Effector memory CD8-positive, alpha-beta T cell (primary cell): ENCODE measurements around the gene RASA3.
"Not testable (repeated sequence)": the region's sequence is repeated elsewhere in the genome, so short reads cannot be mapped to it uniquely, and the experiment has no call there.

Experiments
- ATAC-seq: fragments of 150-1000 bp; cut with Tn5 transposase; replicated peaks from 2 replicates; pipeline ENCODE4 v1.10.0; 2021; ENCODE audit warnings: mild to moderate bottlenecking, moderate library complexity
- DNase-seq, 3 experiments: peaks; one replicate each; pipeline ENCODE4 v3.0.0; 2021
- H3K27ac Mint-ChIP-seq, 2 donors: one replicate each; pipeline ENCODE4 v1.8.0; 2022; ENCODE audit warnings: mild to moderate bottlenecking in 2 of 2, mixed read lengths in 2 of 2, moderate library complexity in 2 of 2
- H3K27me3 Mint-ChIP-seq, 2 donors: one replicate each; pipeline ENCODE4 v1.8.0; 2022; ENCODE audit warnings: mixed read lengths in 2 of 2
- H3K36me3 Mint-ChIP-seq: one replicate; pipeline ENCODE4 v1.8.0; 2022; ENCODE audit warnings: mild to moderate bottlenecking, moderate library complexity, mixed read lengths; ENCODE audit not compliant: insufficient read depth
- H3K4me1 Mint-ChIP-seq, 2 donors: one replicate each; pipeline ENCODE4 v1.8.0; 2022; ENCODE audit warnings: low read depth in 2 of 2, mixed read lengths in 2 of 2
- H3K4me3 Mint-ChIP-seq, 2 donors: one replicate each; pipeline ENCODE4 v1.8.0; 2022; ENCODE audit warnings: mild to moderate bottlenecking in 2 of 2, mixed read lengths in 2 of 2, moderate library complexity in 2 of 2
- H3K9me3 Mint-ChIP-seq, 2 donors: one replicate each; pipeline ENCODE4 v1.8.0; 2022; ENCODE audit warnings: mixed read lengths in 2 of 2

RASA3 gene

DNA sequence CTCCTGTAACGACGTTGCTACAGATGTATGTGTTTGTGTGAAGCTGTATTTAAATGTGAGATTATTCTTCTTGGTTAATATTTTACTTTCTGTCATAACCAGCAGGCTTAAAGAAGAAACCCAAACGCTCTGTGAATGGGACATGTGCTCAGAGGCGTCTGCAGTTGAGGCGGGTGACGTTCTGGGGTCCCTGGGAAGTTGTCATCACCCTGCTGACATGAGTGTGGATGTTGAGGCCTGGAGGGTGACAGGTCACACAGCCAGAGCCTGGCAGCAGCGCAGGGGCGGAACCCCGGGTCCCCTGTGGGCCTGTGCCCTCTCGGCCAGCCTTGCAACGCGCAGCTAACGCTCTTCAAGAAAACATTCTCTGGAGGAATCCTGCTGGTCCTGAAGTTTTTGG is 16.6 kb downstream of the RASA3 start:
- no peak for ATAC-seq
- Mint-ChIP-seq H3K27ac (peak overlapping the region in 1 of 2 donors; percentile 91), H3K9me3 (no peaks in the 10 kb centered on the region), H3K4me1 (peaks cover 38 to 54% of the 10 kb centered on the region in 2 donors), H3K4me3 (peak overlapping the region; percentile 40 to 51), H3K36me3 (peaks cover 53% of the 10 kb centered on the region), H3K27me3 (no peaks in the 10 kb centered on the region)
- DNase-seq = no peak

DNA sequence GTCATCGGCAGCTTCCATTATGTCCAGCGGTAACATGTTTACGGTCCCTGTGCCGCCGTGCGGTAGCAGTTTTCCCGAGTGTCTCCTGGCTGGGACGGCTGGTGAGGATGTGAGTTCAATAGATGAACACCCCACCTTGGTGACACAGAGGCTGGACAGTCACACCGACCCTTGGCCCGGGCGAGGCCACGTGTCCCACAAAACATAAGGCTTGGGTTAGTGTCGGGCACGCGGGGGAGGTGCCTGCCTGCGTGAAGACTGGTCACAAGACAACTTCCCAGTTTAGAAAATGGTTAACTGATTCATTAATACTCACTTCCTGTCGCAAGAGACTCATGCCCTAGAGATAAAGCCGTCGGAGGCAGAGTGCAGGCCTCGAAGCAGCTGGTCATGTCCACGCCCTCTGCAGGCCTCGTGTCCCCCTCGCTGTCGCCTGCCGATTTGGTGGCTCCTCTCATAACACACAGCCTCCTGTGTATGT is 17.2 kb downstream of the RASA3 start:
- Mint-ChIP-seq H3K9me3 (no peaks in the 10 kb centered on the region), H3K4me3 (peak overlapping the region; percentile 40 to 51), H3K27ac (peak overlapping the region; percentile 25 to 91), H3K27me3 (no peaks in the 10 kb centered on the region), H3K36me3 (peaks cover 54% of the 10 kb centered on the region), H3K4me1 (peaks cover 39 to 55% of the 10 kb centered on the region in 2 donors)
- DNase-seq = no peak
- no peak for ATAC-seq

DNA sequence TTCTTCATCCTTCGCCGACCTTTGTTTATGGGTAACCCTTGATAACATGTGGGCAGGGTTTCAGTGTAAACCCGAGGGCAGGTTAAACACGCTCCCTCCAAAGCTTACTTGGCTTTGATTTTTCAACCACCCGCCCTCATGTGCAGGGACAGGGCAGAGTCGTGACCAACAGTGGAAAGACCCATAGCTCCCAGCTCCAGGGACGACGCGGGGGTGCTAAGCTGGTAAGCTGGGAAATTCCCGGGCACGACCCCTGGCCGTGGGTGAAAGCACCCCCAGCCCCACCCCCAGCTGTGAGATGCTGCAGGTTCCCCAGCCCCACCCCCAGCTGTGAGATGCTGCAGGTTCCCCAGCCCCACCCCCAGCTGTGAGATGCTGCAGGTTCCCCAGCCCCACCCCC is 17.8 kb downstream of the RASA3 start:
- not testable (repeated sequence) for ATAC-seq, DNase-seq, H3K9me3 Mint-ChIP-seq, H3K27me3 Mint-ChIP-seq
- Mint-ChIP-seq H3K27ac (peak overlapping the region; percentile 28 to 91), H3K4me1 (peaks cover 45 to 58% of the 10 kb centered on the region in 2 donors), H3K36me3 (peaks cover 58% of the 10 kb centered on the region), H3K4me3 (peak overlapping the region in 1 of 2 donors; percentile 15)

DNA sequence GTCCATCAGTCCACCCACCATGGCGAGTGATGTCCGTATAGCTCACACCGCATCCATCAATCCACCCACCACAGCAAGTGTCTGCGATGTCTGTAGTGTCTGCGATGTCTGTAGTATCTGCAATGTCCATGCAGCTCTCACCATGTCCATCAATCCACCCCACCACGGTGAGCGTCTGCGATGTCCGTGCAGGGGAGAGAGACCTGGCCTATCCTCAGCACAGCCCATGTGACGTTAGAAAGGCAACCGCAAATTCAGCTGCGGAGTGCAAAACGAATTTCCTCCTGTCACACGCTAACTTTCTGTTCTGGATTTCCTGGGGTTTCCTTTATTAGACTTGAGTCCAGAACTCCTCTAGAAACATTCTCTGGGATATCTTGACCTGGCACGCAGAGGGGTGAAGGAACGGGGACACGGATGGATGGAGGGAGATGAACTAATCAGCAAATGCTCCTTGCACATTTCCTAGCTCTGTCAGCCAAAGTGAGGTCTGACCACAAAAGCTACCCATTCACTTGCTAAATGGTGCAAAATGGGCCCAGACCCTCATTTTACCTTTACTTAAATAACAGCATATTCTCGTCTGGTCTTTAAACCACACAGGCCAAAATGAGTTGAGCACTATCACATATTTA is 18.3 kb downstream of the RASA3 start:
- Mint-ChIP-seq H3K4me1 (peaks cover 48 to 61% of the 10 kb centered on the region in 2 donors), H3K4me3 (peak overlapping the region; percentile 7 to 15), H3K9me3 (no peaks in the 10 kb centered on the region), H3K27ac (peak overlapping the region; percentile 28 to 91), H3K36me3 (peaks cover 60% of the 10 kb centered on the region), H3K27me3 (no peaks in the 10 kb centered on the region)
- no peak for ATAC-seq
- DNase-seq = no peak

DNA sequence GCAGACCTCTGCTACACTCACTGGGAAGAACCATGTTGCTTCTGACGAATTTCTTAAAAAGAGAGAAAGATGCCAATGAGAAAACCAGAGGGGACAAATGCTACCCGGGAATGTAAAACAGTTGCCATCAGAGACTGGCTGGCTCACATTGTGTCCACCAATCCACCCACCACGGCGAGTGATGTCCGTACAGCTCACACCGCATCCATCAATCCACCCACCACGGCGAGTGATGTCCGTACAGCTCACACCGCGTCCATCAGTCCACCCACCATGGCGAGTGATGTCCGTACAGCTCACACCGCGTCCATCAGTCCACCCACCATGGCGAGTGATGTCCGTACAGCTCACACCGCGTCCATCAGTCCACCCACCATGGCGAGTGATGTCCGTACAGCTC is 19.0 kb downstream of the RASA3 start:
- H3K4me3 Mint-ChIP-seq = peak overlapping the region in 1 of 2 donors; percentile 20
- peak overlapping the region; percentile 72 to 85 for H3K27ac Mint-ChIP-seq
- H3K36me3 Mint-ChIP-seq = peaks cover 67% of the 10 kb centered on the region

DNA sequence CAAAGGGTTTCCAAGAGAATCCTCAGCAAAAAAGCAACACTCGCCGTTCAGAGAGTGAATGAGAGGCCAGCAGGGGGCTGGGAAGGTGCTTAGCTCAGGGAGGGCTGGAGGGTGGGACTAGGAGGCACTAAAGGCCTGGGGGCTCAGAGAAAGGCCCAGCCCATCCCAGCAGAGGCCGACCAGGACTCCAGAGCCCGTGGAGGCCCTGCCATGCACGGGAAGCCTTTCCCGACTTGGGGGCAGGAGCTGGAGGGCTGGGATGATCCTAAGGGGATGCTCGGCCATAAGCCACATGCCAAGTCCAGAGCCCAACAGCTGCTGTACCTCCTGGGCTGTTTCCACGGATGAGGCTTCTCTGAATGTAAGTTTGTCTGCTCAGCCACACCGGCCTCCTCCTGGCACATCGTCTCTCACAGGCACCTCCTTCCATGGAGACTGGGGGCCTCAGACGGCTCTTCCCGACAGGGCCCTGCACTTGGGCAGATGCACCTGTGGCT is 19.5 kb downstream of the RASA3 start:
- ATAC-seq (no peak), DNase-seq (no peak)
- Mint-ChIP-seq H3K36me3 (peaks cover 69% of the 10 kb centered on the region), H3K9me3 (no peaks in the 10 kb centered on the region), H3K27me3 (no peaks in the 10 kb centered on the region), H3K4me1 (peaks cover 46 to 62% of the 10 kb centered on the region in 2 donors), H3K27ac (peak overlapping the region; percentile 72 to 85), H3K4me3 (peak overlapping the region in 1 of 2 donors; percentile 20)

More for the DNA sequence above, 19.0 kb downstream of the RASA3 start:
- peaks cover 46 to 61% of the 10 kb centered on the region in 2 donors for H3K4me1 Mint-ChIP-seq
- not testable (repeated sequence) for ATAC-seq, H3K27me3 Mint-ChIP-seq, H3K9me3 Mint-ChIP-seq, DNase-seq

GRCh38 chr13:114112231-114112825 is 20.1 kb downstream of the RASA3 start:
- peaks cover 71% of the 10 kb centered on the region for H3K36me3 Mint-ChIP-seq

GRCh38 chr13:114111577-114111976 is 20.8 kb downstream of the RASA3 start:
- H3K4me1 Mint-ChIP-seq = peaks cover 55 to 63% of the 10 kb centered on the region in 2 donors

More at GRCh38 chr13:114112231-114112825, 20.1 kb downstream of the RASA3 start:
- H3K4me1 Mint-ChIP-seq = peaks cover 49 to 62% of the 10 kb centered on the region in 2 donors
- no peak for ATAC-seq
- H3K9me3 Mint-ChIP-seq = no peaks in the 10 kb centered on the region
- H3K4me3 Mint-ChIP-seq = peak overlapping the region; percentile 14 to 15
- no peaks in the 10 kb centered on the region for H3K27me3 Mint-ChIP-seq
- no peak for DNase-seq
- peak overlapping the region; percentile 35 to 85 for H3K27ac Mint-ChIP-seq

DNA sequence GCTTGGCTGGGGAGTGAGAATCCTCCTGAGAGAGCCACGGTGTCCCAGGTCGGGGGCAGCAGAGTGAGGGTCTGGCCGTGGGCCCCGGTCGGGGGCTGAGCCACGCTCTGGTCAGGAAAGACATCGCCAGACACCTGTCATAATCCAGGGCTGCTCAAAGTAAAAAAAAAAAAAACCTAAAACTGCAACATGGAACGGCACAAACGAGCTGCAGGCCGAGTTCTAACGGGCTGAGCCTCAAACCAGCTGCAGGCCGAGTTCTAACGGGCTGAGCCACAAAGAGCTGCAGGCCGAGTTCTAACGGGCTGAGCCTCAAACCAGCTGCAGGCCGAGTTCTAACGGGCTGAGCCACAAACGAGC is 21.6 kb downstream of the RASA3 start:
- Mint-ChIP-seq H3K36me3 (peaks cover 75% of the 10 kb centered on the region), H3K4me3 (peak overlapping the region; percentile 85 to 88), H3K4me1 (peaks cover 59 to 65% of the 10 kb centered on the region in 2 donors), H3K27ac (peak overlapping the region; percentile 96)
- not testable (repeated sequence) for H3K27me3 Mint-ChIP-seq, H3K9me3 Mint-ChIP-seq, DNase-seq
- peak; percentile 43 for ATAC-seq

More at GRCh38 chr13:114111577-114111976, 20.8 kb downstream of the RASA3 start:
- Mint-ChIP-seq H3K9me3 (no peaks in the 10 kb centered on the region), H3K27ac (peak overlapping the region; percentile 35 to 85), H3K4me3 (peak overlapping the region in 1 of 2 donors; percentile 15), H3K36me3 (peaks cover 72% of the 10 kb centered on the region), H3K27me3 (no peaks in the 10 kb centered on the region)
- no peak for ATAC-seq
- no peak for DNase-seq

DNA sequence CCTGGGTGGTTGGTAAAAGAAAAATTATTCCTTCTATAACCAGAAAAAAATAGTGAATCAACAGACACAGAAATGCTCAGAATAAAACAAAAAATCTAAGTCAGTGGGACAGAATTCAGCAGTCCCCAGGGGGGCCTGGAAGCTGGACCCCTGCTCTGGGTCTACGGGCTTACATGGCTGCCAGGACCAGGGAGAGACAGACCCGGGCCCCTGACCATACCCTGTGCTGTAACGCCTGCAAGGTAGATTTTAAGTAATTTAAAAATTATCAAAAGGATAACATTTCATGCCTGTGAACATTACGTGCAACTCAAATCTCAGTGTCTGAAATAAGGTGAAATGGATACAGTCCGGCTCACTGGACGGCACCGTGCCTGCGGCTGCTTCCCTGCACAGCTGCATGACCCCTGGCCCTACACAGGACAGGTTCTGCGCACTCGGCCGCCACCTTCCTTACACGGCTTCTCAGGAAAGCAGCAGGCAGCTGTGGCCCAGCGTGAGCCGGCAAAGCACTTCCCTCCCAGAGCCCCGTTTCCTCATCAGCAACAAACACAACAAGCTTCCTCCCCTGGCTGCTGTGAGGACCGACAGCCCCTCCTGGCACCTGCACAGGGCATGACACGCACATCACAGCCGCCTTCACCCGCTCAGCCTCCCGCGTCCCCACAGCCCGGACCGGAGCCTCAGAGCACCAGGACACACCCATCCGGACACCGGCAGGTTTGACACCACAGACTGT is 22.2 kb downstream of the RASA3 start:
- no peaks in the 10 kb centered on the region for H3K9me3 Mint-ChIP-seq
- H3K27me3 Mint-ChIP-seq = no peaks in the 10 kb centered on the region
- H3K36me3 Mint-ChIP-seq = peaks cover 75% of the 10 kb centered on the region
- H3K4me1 Mint-ChIP-seq = peaks cover 59 to 64% of the 10 kb centered on the region in 2 donors
- ATAC-seq (peak; percentile 89), DNase-seq (peak; percentile 72 to 74 (median 73))
- peak overlapping the region; percentile 96 for H3K27ac Mint-ChIP-seq
- H3K4me3 Mint-ChIP-seq = peak overlapping the region; percentile 85 to 88

GRCh38 chr13:114109641-114110041 is 22.8 kb downstream of the RASA3 start:
- H3K4me1 Mint-ChIP-seq = peaks cover 59 to 64% of the 10 kb centered on the region in 2 donors
- DNase-seq (no peak), ATAC-seq (no peak)
- no peaks in the 10 kb centered on the region for H3K27me3 Mint-ChIP-seq
- peak overlapping the region; percentile 85 to 88 for H3K4me3 Mint-ChIP-seq
- H3K36me3 Mint-ChIP-seq = peaks cover 70% of the 10 kb centered on the region
- H3K27ac Mint-ChIP-seq = peak overlapping the region; percentile 96
- H3K9me3 Mint-ChIP-seq = no peaks in the 10 kb centered on the region

GRCh38 chr13:114108894-114109293 is 23.5 kb downstream of the RASA3 start:
- peaks cover 71% of the 10 kb centered on the region for H3K36me3 Mint-ChIP-seq
- DNase-seq (no peak), ATAC-seq (no peak)
- H3K27ac Mint-ChIP-seq = peak overlapping the region; percentile 96
- peaks cover 58 to 63% of the 10 kb centered on the region in 2 donors for H3K4me1 Mint-ChIP-seq
- no peaks in the 10 kb centered on the region for H3K9me3 Mint-ChIP-seq
- H3K27me3 Mint-ChIP-seq = no peaks in the 10 kb centered on the region
- peak overlapping the region; percentile 85 to 88 for H3K4me3 Mint-ChIP-seq

DNA sequence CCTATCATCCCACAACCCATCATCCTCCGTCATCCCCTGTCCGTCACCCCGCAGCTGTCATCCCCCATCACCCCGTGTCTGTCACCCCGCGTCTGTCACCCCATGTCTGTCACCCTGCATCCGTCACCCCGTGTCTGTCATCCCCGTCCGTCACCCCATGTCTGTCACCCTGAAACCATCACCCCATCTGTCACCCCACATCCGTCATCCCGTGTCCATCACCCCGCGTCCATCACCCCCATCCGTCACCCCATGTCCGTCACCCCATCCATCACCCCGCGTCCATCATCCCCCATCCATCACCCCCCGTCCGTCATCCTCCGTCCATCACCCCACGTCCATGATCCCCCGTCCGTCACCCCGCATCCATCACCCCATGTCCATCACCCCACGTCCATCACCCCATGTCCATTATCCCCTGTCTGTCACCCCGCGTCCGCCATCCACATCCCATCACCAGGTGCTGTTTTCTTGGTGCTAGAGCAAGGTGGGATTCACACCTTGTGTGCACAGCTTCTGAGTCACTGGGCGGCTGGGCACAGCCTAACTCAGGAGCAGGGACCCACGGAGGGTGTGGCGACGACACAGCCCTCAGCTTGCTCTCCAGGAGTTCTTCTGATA is 24.2 kb downstream of the RASA3 start:
- DNase-seq = no peak
- peak overlapping the region; percentile 96 for H3K27ac Mint-ChIP-seq
- peak; percentile 9 for ATAC-seq
- peaks cover 70% of the 10 kb centered on the region for H3K36me3 Mint-ChIP-seq
- H3K4me3 Mint-ChIP-seq = peak overlapping the region; percentile 85 to 88
- peaks cover 57 to 63% of the 10 kb centered on the region in 2 donors for H3K4me1 Mint-ChIP-seq
- H3K27me3 Mint-ChIP-seq = no peaks in the 10 kb centered on the region
- H3K9me3 Mint-ChIP-seq = no peaks in the 10 kb centered on the region
